IMR-90 (cell line): ENCODE data around the gene SIDT1. TPM values are rescaled to one million over a fixed set of nuclear protein-coding genes. Genes with fewer than 3 reads are reported as not detected.

Experiments
- ATAC-seq: fragments of 200-7000 bp; cut with Tn5 transposase; 2 replicates; pipeline ENCODE4 v1.9.1; 2020; ENCODE audit warnings: low read depth, mild to moderate bottlenecking, moderate library complexity
- BruUV-seq: library from RNA; stranded (reverse); fragments of 400-500 nt; replicated peaks from 2 replicates; lab custom pipeline; 2021; lab: Mats Ljungman, UMichigan
- CTCF ChIA-PET: fragments of 300-600 bp; formaldehyde crosslinking; extraction: SDS; loops from one replicate; lab custom pipeline; 2021; ENCODE audit warnings: antibody characterized with exemption; lab: Yijun Ruan, JAX
- POLR2A ChIA-PET: fragments of 300-600 bp; sonication (Branson Sonifier 250); formaldehyde crosslinking; loops from one replicate; lab custom pipeline; 2022; ENCODE audit warnings: antibody characterized with exemption; ENCODE audit not compliant: unreplicated experiment; lab: Charles Lee
- DNase-seq: peaks from one replicate; pipeline ENCODE4 v3.0.0; 2013
- H2AFZ ChIP-seq: replicated peaks from 2 replicates; pipeline ENCODE3; 2013; ENCODE audit warnings: low read length, mild to moderate bottlenecking; ENCODE audit not compliant: poor library complexity
- H2AK5ac ChIP-seq: 2 replicates; pipeline ENCODE4 v1.6.1; 2013; ENCODE audit warnings: low read depth, low read length, inconsistent platforms
- H2AK9ac ChIP-seq: replicated peaks from 2 replicates; pipeline ENCODE3; 2013; ENCODE audit warnings: mild to moderate bottlenecking, low read depth, low read length, moderate library complexity; ENCODE audit not compliant: poor library complexity
- H2BK120ac ChIP-seq: 2 replicates; pipeline ENCODE4 v1.6.1; 2013; ENCODE audit warnings: low read depth, low read length, inconsistent platforms
- H2BK15ac ChIP-seq: 3 replicates; pipeline ENCODE4 v1.6.1; 2013; ENCODE audit warnings: low read depth, low read length, inconsistent platforms
- H2BK20ac ChIP-seq: 2 replicates; pipeline ENCODE4 v1.6.1; 2013; ENCODE audit warnings: low read depth, mild to moderate bottlenecking, inconsistent platforms, low read length, moderate library complexity
- H2BK5ac ChIP-seq: 2 replicates; pipeline ENCODE4 v1.6.1; 2013; ENCODE audit warnings: mild to moderate bottlenecking, low read depth, low read length, inconsistent platforms; ENCODE audit not compliant: poor library complexity, severe bottlenecking
- H3K14ac ChIP-seq: replicated peaks from 2 replicates; pipeline ENCODE4 v1.6.1; 2013; ENCODE audit warnings: low read depth, low read length, inconsistent platforms
- H3K18ac ChIP-seq: 2 replicates; pipeline ENCODE4 v1.6.1; 2013; ENCODE audit warnings: low read depth, low read length, control low read depth
- H3K23ac ChIP-seq: 2 replicates; pipeline ENCODE4 v1.6.1; 2013; ENCODE audit warnings: low read depth, low read length, inconsistent platforms
- H3K27ac ChIP-seq: 2 replicates; pipeline ENCODE4 v1.5.1; 2013; ENCODE audit warnings: mild to moderate bottlenecking, control low read depth, low read length; ENCODE audit not compliant: insufficient read depth
- H3K27me3 ChIP-seq: 2 replicates; pipeline ENCODE4 v1.6.1; 2013; ENCODE audit warnings: low read length; ENCODE audit not compliant: control insufficient read depth, insufficient read depth
- H3K36me3 ChIP-seq: 2 replicates; pipeline ENCODE4 v1.6.1; 2013; ENCODE audit warnings: low read length, mixed read lengths; ENCODE audit not compliant: control insufficient read depth, insufficient read depth
- H3K4ac ChIP-seq: 2 replicates; pipeline ENCODE4 v1.6.1; 2013; ENCODE audit warnings: low read depth, low read length, inconsistent platforms
- H3K4me1 ChIP-seq: 2 replicates; pipeline ENCODE4 v1.6.1; 2013; ENCODE audit warnings: low read length, mixed read lengths; ENCODE audit not compliant: control insufficient read depth, insufficient read depth
- H3K4me2 ChIP-seq: 2 replicates; pipeline ENCODE4 v1.6.1; 2013; ENCODE audit warnings: low read depth, mild to moderate bottlenecking, control low read depth, low read length, moderate library complexity
- H3K4me3 ChIP-seq: 2 replicates; pipeline ENCODE4 v1.5.1; 2013; ENCODE audit warnings: low read depth, mild to moderate bottlenecking, control low read depth, low read length, moderate library complexity; ENCODE audit not compliant: insufficient read depth
- H3K56ac ChIP-seq: 2 replicates; pipeline ENCODE4 v1.6.1; 2013; ENCODE audit warnings: low read length, inconsistent platforms; ENCODE audit not compliant: insufficient read depth; ENCODE audit errors: extremely low read depth
- H3K79me1 ChIP-seq, 2 experiments: 2 replicates each; pipeline ENCODE4 v1.6.1; 2013; ENCODE audit warnings: low read length in 2 of 2, inconsistent platforms in 1 of 2, low read depth in 1 of 2
- H3K9ac ChIP-seq: 2 replicates; pipeline ENCODE4 v1.6.1; 2013; ENCODE audit warnings: low read depth, low read length, control low read depth
- H3K9me1 ChIP-seq: 2 replicates; pipeline ENCODE4 v1.6.1; 2013; ENCODE audit warnings: low read length, inconsistent platforms; ENCODE audit not compliant: insufficient read depth
- H3K9me3 ChIP-seq: 2 replicates; pipeline ENCODE4 v1.6.1; 2013; ENCODE audit warnings: low read length; ENCODE audit not compliant: control insufficient read depth, insufficient read depth
- H4K20me1 ChIP-seq: 2 replicates; pipeline ENCODE4 v1.6.1; 2013; ENCODE audit warnings: low read length, inconsistent platforms; ENCODE audit not compliant: insufficient read depth
- H4K5ac ChIP-seq: 2 replicates; pipeline ENCODE4 v1.6.1; 2013; ENCODE audit warnings: mild to moderate bottlenecking, low read depth, low read length, control low read depth
- H4K8ac ChIP-seq, 2 experiments: 2 replicates each; pipeline ENCODE4 v1.6.1; 2013; ENCODE audit warnings: low read depth in 2 of 2, low read length in 2 of 2, control low read depth in 1 of 2, inconsistent platforms in 1 of 2
- H4K91ac ChIP-seq: 2 replicates; pipeline ENCODE4 v1.6.1; 2013; ENCODE audit warnings: low read depth, low read length, inconsistent platforms; ENCODE audit not compliant: insufficient read depth
- BHLHE40 ChIP-seq: fragments of 150-350 bp; IDR thresholded peaks from 2 replicates; pipeline ENCODE4 v1.6.1; 2016; ENCODE audit warnings: mild to moderate bottlenecking, low read depth, low read length
- CEBPB ChIP-seq: IDR thresholded peaks from 2 replicates; pipeline ENCODE4 v1.6.1; 2012; ENCODE audit warnings: low read depth, low read length, improper control_type of control experiment
- CHD1 ChIP-seq: IDR thresholded peaks from 2 replicates; pipeline ENCODE4 v1.6.1; 2012; ENCODE audit warnings: low read depth, low read length, improper control_type of control experiment
- FOS ChIP-seq: fragments of 150-350 bp; IDR thresholded peaks from 2 replicates; pipeline ENCODE4 v1.6.1; 2016; ENCODE audit warnings: low read depth, low read length
- MAZ ChIP-seq: IDR thresholded peaks from 2 replicates; pipeline ENCODE4 v1.6.1; 2012; ENCODE audit warnings: low read depth, mild to moderate bottlenecking, low read length, improper control_type of control experiment, moderate library complexity, borderline replicate concordance
- MXI1 ChIP-seq: IDR thresholded peaks from 2 replicates; pipeline ENCODE4 v1.6.1; 2012; ENCODE audit warnings: low read depth, mild to moderate bottlenecking, low read length, moderate library complexity, borderline replicate concordance
- POLR2A ChIP-seq: IDR thresholded peaks from 2 replicates; pipeline ENCODE4 v1.6.1; 2012; ENCODE audit warnings: mild to moderate bottlenecking, low read depth, low read length
- WGBS, 2 experiments: methylation state at CpG; one replicate each; pipeline versions ENCODE4 v1.1.5 to v1.1.7; 2013; ENCODE audit warnings: missing lambda C conversion rate in 2 of 2; ENCODE audit not compliant: insufficient read length in 1 of 2; ENCODE audit errors: extremely low coverage in 2 of 2; 5-methylcytosine and 5-hydroxymethylcytosine counted together
- dilution Hi-C: fragments of 300-500 bp; cut with HindIII; formaldehyde crosslinking; loops from one replicate; pipeline ENCODE4 v1.14.3; 2018; ENCODE audit warnings: low sequenced_read_pairs; ENCODE audit not compliant: unreplicated experiment
- in situ Hi-C: fragments of 300-500 bp; cut with MboI; formaldehyde crosslinking; loops from 3 replicates; pipeline ENCODE4 v1.14.3; 2019; ENCODE audit warnings: low sequenced_read_pairs, inconsistent platforms, mixed read lengths
- intact Hi-C: fragments of 100-400 bp; cut with micrococcal nuclease; formaldehyde crosslinking; loops from 2 replicates; pipeline ENCODE4 v1.10.0; 2022
- polyA plus RNA-seq, 3 experiments: library from polyadenylated mRNA; depleted of rRNA; stranded (reverse); fragments of >200 nt; gene quantifications; 2 replicates each; pipeline ENCODE4 v1.2.3, GENCODE V29; 2012; ENCODE audit warnings: low replicate concordance in 1 of 3
- total RNA-seq: library from RNA; depleted of rRNA; stranded (reverse); fragments of >200 nt; gene quantifications from 2 replicates; pipeline ENCODE4 v1.2.3, GENCODE V29; 2012
- TF ChIP-seq, protein P1 (sequence below): conservative IDR thresholded peaks from 2 replicates; pipeline ENCODE4 v1.5.1; 2012; ENCODE audit warnings: mild to moderate bottlenecking, low read depth, low read length, improper control_type of control experiment
- TF ChIP-seq, protein P2 (sequence below): fragments of 150-350 bp; IDR thresholded peaks from 2 replicates; pipeline ENCODE4 v1.6.1; 2017; ENCODE audit warnings: mild to moderate bottlenecking, antibody characterized with exemption, low read length, low read depth

SIDT1 gene
- total and polyA plus RNA-seq, 2 of the 4 experiments (the other 2 are of a cell fraction), result not detected

DNA sequence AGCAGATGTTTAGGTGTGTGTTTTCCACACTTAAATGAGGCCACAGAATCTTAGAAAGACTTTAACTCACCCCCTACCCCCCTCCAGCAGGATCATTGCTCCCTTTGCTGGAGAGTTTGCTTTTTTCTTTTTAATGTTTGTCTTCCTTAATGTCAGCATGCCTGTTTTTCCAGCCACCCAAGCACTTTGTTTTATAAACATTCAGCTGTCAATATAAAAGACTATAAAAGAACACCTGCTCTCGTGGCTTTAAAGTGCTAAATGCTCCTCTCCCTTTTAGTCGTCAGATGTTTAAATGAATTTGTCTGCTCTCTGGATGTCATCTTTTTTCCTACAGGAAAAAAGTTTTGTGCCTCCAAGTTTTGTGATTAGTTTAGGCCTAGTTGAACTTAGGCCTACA, 61.7 kb downstream of the SIDT1 start:
- no peak overlapping the region for H3K56ac ChIP-seq
- ChIA-PET POLR2A (no interaction called here), CTCF (no interaction called here)
- no peaks in the 10 kb centered on the region for H3K9me1 ChIP-seq
- in situ Hi-C loops, result no loop called here
- no peaks in the 10 kb centered on the region for H3K9me3 ChIP-seq
- H2BK20ac ChIP-seq, result no peak overlapping the region
- intact Hi-C loops, result no loop called here
- H4K5ac ChIP-seq, result no peak overlapping the region
- DNase-seq (no peak), ATAC-seq (no peak)
- no peak overlapping the region for H4K8ac ChIP-seq
- no peak overlapping the region for H2BK15ac ChIP-seq
- no peak overlapping the region for H3K9ac ChIP-seq
- no peak overlapping the region for H2AK5ac ChIP-seq
- H2AK9ac ChIP-seq, result no peak overlapping the region
- no peaks in the 10 kb centered on the region for H4K20me1 ChIP-seq
- no peak overlapping the region for H3K14ac ChIP-seq
- no peak overlapping the region for H3K18ac ChIP-seq
- BruUV-seq, result no TSS peak
- H2BK120ac ChIP-seq, result no peak overlapping the region
- TF ChIP-seq, protein P1, sequence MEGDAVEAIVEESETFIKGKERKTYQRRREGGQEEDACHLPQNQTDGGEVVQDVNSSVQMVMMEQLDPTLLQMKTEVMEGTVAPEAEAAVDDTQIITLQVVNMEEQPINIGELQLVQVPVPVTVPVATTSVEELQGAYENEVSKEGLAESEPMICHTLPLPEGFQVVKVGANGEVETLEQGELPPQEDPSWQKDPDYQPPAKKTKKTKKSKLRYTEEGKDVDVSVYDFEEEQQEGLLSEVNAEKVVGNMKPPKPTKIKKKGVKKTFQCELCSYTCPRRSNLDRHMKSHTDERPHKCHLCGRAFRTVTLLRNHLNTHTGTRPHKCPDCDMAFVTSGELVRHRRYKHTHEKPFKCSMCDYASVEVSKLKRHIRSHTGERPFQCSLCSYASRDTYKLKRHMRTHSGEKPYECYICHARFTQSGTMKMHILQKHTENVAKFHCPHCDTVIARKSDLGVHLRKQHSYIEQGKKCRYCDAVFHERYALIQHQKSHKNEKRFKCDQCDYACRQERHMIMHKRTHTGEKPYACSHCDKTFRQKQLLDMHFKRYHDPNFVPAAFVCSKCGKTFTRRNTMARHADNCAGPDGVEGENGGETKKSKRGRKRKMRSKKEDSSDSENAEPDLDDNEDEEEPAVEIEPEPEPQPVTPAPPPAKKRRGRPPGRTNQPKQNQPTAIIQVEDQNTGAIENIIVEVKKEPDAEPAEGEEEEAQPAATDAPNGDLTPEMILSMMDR, result no peak
- TF ChIP-seq MAZ, result no peak
- TF ChIP-seq, protein P2, sequence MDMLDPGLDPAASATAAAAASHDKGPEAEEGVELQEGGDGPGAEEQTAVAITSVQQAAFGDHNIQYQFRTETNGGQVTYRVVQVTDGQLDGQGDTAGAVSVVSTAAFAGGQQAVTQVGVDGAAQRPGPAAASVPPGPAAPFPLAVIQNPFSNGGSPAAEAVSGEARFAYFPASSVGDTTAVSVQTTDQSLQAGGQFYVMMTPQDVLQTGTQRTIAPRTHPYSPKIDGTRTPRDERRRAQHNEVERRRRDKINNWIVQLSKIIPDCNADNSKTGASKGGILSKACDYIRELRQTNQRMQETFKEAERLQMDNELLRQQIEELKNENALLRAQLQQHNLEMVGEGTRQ, result no peak
- TF ChIP-seq MXI1, result no peak
- no peak for TF ChIP-seq POLR2A
- TF ChIP-seq BHLHE40, result no peak
- no peak for TF ChIP-seq CEBPB
- no peak for TF ChIP-seq FOS
- TF ChIP-seq CHD1, result no peak
- no peak overlapping the region for H3K4me2 ChIP-seq
- H4K91ac ChIP-seq, result no peak overlapping the region
- H3K79me1 ChIP-seq, result no peaks in the 10 kb centered on the region
- H3K27ac ChIP-seq, result no peak overlapping the region
- no peak overlapping the region for H3K4me3 ChIP-seq
- no peak overlapping the region for H3K23ac ChIP-seq
- peaks cover 8% of the 10 kb centered on the region for H3K27me3 ChIP-seq
- WGBS, 2 experiments, result no CpG with 5 or more reads among the region's 2 CpGs
- H3K4me1 ChIP-seq, result no peaks in the 10 kb centered on the region
- H2AFZ ChIP-seq, result no peak overlapping the region
- H3K36me3 ChIP-seq, result no peaks in the 10 kb centered on the region
- dilution Hi-C loops, result no loop called here
- no peak overlapping the region for H3K4ac ChIP-seq
- H2BK5ac ChIP-seq, result no peak overlapping the region
